Stimulated activated naive CD8-positive, alpha-beta T cell treated with anti-CD3 and anti-CD28 coated beads, Interleukin-15, amount 100 ng/mL, for 72 hours (primary cell): ENCODE data around the gene COBL.

Experiments used
- ATAC-seq: fragments of 150-1000 bp; cut with Tn5 transposase; 2 replicates; pipeline ENCODE4 v1.10.0; 2021; ENCODE audit warnings: mild to moderate bottlenecking, moderate library complexity
- DNase-seq, 2 donors: peaks; one replicate each; pipeline ENCODE4 v3.0.0; 2021 to 2022
- H3K27ac Mint-ChIP-seq, 2 donors: one replicate each; pipeline ENCODE4 v1.8.0; 2022; ENCODE audit warnings: mild to moderate bottlenecking in 2 of 2, mixed read lengths in 2 of 2, moderate library complexity in 2 of 2
- H3K27me3 Mint-ChIP-seq: one replicate; pipeline ENCODE4 v1.8.0; 2022; ENCODE audit warnings: mixed read lengths
- H3K4me1 Mint-ChIP-seq: one replicate; pipeline ENCODE4 v1.8.0; 2022; ENCODE audit warnings: mild to moderate bottlenecking, mixed read lengths
- H3K4me3 Mint-ChIP-seq, 2 donors: one replicate each; pipeline ENCODE4 v1.8.0; 2022; ENCODE audit warnings: mild to moderate bottlenecking in 2 of 2, mixed read lengths in 2 of 2, moderate library complexity in 1 of 2
- H3K9me3 Mint-ChIP-seq, 2 donors: one replicate each; pipeline ENCODE4 v1.8.0; 2022; ENCODE audit warnings: mixed read lengths in 2 of 2

COBL gene

DNA sequence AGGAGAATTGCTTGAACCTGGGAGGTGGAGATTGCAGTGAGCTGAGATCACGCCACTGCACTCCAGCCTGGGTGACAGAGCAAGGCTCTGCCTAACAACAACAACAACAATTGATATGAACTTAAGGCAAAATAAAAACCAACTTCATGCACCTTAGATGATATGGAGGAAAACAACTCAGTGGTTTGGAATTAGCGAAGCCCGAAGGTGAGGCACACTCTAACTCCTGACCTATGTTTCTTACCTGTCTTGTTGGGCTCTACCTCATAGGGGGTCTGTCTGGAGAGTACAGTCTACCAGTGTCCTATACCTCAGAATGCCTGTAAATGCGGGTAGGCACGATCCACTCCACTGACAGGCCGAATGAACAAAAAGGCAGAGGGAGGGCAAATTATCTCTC lies 24.3 kb upstream of the COBL start:
- no peak overlapping the region for H3K27ac Mint-ChIP-seq
- no peaks in the 10 kb centered on the region for H3K4me1 Mint-ChIP-seq
- no peaks in the 10 kb centered on the region for H3K9me3 Mint-ChIP-seq
- H3K27me3 Mint-ChIP-seq = peaks cover 14% of the 10 kb centered on the region
- DNase-seq (no peak), ATAC-seq (no peak)
- no peak overlapping the region for H3K4me3 Mint-ChIP-seq

DNA sequence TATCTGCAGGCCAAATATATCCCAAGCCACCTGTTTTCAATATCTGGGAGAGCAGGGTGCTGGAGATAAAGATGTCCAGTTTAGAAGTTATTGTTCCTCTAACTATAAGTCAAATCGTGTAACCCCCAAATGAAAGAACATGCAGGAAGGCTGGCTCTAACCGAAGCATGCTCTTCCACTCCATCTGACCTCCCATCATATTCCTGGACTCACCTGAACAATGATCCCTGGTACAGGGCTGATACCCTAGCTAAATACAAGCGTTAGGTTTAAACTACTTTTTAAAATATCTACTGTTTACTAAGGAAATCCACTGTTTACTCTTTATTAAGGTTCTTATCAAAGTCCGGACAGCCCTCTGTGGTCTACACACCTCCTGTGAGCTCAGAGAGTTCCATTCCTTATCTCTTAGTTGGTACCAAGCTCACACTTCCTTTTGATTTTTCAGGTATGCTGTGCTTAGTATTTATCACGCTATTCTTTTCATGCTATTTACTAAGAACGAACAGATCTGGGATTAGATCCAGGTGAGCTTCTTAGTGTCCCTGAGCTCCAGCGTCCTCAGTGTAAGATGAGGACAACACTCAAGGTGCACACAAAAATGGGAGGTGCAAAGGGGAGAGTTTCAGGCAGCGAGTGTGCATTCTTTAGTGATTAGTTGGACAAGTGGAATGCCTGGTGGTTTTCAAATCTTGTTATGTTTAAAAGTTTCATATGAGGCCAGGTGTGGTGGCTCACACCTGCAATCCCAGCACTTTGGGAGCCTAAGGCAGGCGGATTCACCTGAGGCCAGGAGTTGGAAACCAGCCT lies 23.6 kb upstream of the COBL start:
- Mint-ChIP-seq H3K27me3 (peaks cover 14% of the 10 kb centered on the region), H3K27ac (no peak overlapping the region), H3K4me3 (no peak overlapping the region), H3K4me1 (no peaks in the 10 kb centered on the region), H3K9me3 (no peaks in the 10 kb centered on the region)
- ATAC-seq = no peak
- no peak for DNase-seq

DNA sequence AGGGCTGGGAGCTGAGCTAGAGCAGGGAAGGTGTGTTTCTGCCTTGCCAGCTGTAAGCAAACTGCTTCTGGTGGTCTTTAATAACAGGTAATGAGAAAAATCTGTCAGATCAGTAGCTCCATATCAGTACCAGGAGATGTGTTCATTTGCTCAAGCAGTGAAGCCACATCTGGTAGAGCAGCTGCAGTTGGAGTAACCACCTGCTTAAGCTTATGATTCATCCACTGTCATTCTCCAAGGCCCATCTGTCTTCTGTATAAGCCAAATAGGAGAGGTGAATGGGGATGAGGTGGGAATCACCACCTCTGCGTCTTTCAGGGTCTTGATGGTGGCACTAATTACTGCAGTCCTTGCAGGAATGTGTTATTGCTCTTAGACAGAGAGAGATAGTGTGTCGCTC lies 18.4 kb upstream of the COBL start:
- H3K27me3 Mint-ChIP-seq = no peaks in the 10 kb centered on the region
- ATAC-seq = no peak
- H3K4me1 Mint-ChIP-seq = no peaks in the 10 kb centered on the region
- no peaks in the 10 kb centered on the region for H3K9me3 Mint-ChIP-seq
- no peak overlapping the region for H3K4me3 Mint-ChIP-seq
- H3K27ac Mint-ChIP-seq = no peak overlapping the region
- DNase-seq = no peak

DNA sequence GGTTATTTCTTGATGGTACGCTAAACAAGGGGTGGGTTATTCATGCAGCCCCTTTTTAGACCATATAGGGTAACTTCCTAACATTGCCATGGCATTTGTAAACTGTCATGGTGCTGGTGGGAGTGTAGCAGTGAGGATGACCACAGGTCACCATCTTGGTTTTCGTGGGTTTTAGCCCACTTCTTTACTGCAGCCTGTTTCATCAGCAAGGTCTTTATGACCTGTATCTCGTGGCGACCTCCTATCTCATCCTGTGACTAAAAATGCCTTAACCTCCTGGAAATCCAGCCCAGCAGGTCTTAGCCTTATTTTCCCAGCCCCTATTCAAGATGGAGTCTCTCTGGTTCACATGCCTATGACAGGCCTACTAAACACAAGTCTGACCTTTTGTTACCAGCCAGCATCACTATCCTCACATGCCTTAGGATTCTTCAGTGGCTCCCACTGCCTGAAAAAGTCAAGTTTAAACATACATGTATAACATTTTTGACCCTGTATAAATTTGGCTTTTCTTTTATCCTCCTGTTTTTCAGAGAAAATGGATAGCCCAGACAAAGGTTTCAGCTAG lies 13.2 kb upstream of the COBL start:
- Mint-ChIP-seq H3K4me3 (no peak overlapping the region), H3K27me3 (peaks cover 6% of the 10 kb centered on the region), H3K4me1 (no peaks in the 10 kb centered on the region), H3K27ac (no peak overlapping the region), H3K9me3 (no peaks in the 10 kb centered on the region)
- ATAC-seq = no peak
- DNase-seq = no peak

DNA sequence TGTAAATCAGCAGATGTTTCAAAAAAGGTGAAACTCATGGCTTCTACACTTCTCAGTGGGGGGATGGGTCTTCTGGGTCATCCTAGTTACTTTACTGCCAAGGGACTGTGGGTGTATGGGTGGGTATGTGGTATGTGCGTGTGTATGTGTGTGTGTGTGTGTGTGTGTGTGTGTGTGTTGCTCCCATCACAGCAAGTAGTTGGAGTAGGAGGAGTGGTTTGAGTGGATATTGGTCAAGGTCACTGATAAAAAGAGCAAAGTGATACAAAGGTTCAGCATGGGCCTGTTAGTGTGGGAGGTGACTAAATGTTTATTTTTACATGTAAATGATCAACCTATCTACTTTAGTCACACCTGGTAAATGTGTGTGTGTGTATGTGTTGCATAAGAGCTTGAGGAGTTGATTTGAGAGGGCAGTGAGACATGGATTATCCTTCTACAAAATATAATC lies 11.8 kb upstream of the COBL start:
- Mint-ChIP-seq H3K9me3 (no peaks in the 10 kb centered on the region), H3K4me3 (no peak overlapping the region), H3K4me1 (no peaks in the 10 kb centered on the region), H3K27me3 (peaks cover 6% of the 10 kb centered on the region), H3K27ac (no peak overlapping the region)
- ATAC-seq = no peak
- no peak for DNase-seq

DNA sequence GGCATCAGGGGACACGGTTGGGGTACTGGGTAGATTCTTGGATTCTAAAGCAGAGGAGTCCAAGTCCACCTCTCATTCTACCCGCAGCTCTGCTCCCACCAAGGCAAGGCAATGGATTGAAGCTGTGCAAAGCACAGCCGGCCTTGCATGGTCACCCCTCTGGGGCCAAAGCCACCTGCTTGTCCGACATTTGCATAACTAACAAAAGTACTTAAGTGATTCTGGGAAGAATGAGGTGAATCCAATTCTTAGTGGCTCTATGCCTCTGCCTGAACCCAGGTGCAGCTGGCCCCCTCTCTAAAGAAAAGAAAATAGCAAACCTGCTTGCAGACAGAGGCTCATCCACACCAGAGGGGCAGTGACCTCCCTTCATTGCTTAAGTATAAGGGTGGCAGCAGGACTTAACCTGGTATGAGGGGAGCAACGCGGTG lies 10.7 kb upstream of the COBL start:
- peak overlapping the region in 1 of 2 donors; percentile 36 for H3K27ac Mint-ChIP-seq
- DNase-seq (no peak), ATAC-seq (no peak)

DNA sequence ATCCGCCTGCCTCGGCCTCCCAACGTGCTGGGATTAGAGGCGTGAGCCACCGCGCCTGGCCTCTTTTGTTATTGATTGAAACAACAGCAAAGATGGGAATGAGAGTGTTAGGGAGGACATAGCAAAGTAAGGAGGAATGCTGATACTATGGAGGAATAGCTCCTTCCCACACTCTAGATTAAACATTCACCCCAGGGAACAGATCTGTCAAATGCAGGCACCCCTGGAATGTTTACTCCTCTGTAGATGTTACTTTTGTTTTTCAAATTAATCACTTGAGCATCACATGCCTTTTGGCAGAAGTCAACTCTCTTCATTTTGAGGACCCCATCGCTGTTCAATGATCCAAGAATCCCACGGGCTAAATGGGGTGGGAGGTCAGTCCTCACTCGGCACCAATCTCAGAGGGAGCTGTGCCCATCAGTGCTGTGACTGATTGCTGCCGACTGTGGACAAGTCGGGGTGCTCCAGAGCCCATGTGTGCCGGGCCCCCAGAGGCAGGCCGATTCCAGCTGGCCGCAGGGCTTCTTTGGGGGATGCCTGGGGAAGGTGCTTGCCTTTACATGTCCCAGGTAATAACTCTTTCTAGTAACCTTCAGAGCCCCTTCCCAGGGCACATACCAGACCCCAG lies 10.2 kb upstream of the COBL start:
- Mint-ChIP-seq H3K27me3 (peaks cover 6% of the 10 kb centered on the region), H3K4me1 (no peaks in the 10 kb centered on the region), H3K9me3 (no peaks in the 10 kb centered on the region), H3K4me3 (no peak overlapping the region), H3K27ac (no peak overlapping the region)
- ATAC-seq (no peak), DNase-seq (no peak)

More for the DNA sequence above, 10.7 kb upstream of the COBL start:
- no peaks in the 10 kb centered on the region for H3K9me3 Mint-ChIP-seq
- H3K4me3 Mint-ChIP-seq = no peak overlapping the region
- no peaks in the 10 kb centered on the region for H3K4me1 Mint-ChIP-seq
- peaks cover 6% of the 10 kb centered on the region for H3K27me3 Mint-ChIP-seq

DNA sequence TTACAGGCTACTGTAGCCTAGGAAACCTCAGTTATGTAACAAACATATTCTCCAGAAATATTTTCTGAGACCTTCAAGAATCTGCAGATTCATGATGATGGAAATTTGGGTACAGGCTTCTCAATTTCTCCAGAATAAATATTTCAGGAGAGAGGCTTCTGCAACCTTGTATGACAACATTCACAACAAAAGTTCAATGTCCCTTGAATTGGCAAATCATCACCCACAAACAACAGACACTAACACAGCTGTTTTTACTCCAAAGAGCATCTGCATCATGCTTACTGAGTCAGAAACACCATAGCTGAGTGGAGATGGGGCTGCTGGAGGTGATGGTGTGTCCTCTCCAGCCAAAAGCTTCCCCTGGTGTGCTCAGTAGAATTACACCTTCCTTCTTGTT lies 9.3 kb upstream of the COBL start:
- no peaks in the 10 kb centered on the region for H3K4me1 Mint-ChIP-seq
- H3K4me3 Mint-ChIP-seq = no peak overlapping the region
- ATAC-seq (no peak), DNase-seq (no peak)
- no peaks in the 10 kb centered on the region for H3K9me3 Mint-ChIP-seq
- H3K27ac Mint-ChIP-seq = no peak overlapping the region
- peaks cover 6% of the 10 kb centered on the region for H3K27me3 Mint-ChIP-seq

DNA sequence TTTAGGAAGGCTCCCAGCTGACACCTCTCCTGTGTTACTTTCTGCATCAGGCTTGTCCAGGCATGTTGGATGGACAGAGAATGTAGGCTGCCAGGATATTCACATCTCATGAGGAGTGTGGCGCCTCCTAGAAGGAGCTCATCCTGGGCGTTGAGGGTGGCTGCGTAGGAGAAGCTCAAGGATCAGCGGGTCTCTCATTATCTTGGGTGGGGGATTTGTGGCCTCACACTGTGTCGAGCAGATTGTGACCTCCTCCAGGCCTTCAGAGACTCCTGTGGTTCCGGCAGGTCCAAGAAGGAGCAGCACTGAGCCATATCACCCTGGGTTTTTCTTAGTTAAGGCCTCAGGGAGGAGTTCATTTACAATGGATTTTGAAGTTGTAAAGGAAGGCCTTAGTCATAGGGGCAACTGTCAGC lies 8.7 kb upstream of the COBL start:
- peak overlapping the region in 1 of 2 donors; percentile 9 for H3K27ac Mint-ChIP-seq
- no peak for DNase-seq
- peaks cover 6% of the 10 kb centered on the region for H3K27me3 Mint-ChIP-seq
- ATAC-seq = no peak
- no peaks in the 10 kb centered on the region for H3K4me1 Mint-ChIP-seq
- no peaks in the 10 kb centered on the region for H3K9me3 Mint-ChIP-seq
- no peak overlapping the region for H3K4me3 Mint-ChIP-seq

DNA sequence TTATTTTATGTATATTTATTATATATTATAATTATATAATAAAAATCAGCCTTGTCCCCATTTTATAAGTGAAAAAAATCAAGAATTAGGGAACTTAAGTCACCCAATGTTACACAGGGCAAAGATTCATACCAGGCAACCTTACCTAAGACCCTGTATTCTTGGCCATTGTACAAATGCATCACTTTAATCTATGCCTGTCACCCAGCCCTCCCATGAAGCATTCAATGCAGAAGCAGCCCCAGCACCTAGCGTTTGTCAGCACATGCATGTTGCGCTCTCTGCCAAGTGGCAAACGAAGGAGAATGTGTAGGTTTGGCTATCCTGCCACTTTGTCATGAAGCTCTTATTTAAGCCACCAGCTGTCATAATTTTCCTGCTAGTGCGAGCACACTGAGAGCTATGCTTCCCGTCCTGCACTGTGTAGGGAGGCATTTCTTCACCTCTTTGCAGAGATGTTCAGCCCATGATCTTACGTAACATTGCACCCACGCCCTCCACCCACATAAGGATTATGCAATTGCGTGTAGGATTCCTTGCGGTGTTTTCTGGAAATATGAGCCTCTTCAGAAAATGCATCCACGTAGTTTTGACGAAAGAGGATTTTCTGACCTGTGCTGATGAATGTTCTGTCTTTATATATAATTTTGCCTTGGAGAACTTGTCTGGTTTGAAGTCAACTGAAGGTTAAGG lies 7.7 kb upstream of the COBL start:
- H3K9me3 Mint-ChIP-seq = no peaks in the 10 kb centered on the region
- no peaks in the 10 kb centered on the region for H3K4me1 Mint-ChIP-seq
- peaks cover 11% of the 10 kb centered on the region for H3K27me3 Mint-ChIP-seq
- no peak overlapping the region for H3K4me3 Mint-ChIP-seq
- no peak for DNase-seq
- H3K27ac Mint-ChIP-seq = no peak overlapping the region
- ATAC-seq = no peak

DNA sequence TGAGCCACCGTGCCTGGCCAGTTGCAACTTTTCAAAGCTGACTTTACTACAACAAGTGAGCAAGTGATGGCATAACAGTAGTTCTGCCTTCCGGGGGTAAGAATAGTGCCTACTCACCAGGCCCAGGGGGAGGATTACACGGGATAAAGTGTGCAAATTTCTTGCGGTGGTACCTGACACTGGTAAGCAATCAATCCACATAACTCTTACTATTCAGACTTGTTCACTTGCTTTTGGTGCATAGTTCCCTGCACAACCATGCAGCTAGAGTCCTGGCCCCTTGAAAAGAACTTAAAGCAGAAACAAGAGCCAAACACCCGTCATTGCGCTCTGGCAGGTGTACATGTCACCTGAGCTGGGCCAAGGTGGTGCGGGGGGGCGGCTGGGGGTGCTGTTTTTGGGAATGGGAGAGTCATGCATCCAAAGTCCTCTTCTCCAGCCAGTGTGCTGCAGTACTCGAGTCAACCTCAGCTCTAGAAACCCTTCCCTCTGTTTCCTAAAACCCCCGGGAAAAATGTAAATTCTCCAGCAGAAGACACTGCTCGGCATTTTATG lies 5.4 kb upstream of the COBL start:
- Mint-ChIP-seq H3K9me3 (no peaks in the 10 kb centered on the region), H3K27ac (no peak overlapping the region), H3K27me3 (peaks cover 28% of the 10 kb centered on the region), H3K4me3 (no peak overlapping the region), H3K4me1 (peaks cover 9% of the 10 kb centered on the region)
- ATAC-seq (no peak), DNase-seq (no peak)

DNA sequence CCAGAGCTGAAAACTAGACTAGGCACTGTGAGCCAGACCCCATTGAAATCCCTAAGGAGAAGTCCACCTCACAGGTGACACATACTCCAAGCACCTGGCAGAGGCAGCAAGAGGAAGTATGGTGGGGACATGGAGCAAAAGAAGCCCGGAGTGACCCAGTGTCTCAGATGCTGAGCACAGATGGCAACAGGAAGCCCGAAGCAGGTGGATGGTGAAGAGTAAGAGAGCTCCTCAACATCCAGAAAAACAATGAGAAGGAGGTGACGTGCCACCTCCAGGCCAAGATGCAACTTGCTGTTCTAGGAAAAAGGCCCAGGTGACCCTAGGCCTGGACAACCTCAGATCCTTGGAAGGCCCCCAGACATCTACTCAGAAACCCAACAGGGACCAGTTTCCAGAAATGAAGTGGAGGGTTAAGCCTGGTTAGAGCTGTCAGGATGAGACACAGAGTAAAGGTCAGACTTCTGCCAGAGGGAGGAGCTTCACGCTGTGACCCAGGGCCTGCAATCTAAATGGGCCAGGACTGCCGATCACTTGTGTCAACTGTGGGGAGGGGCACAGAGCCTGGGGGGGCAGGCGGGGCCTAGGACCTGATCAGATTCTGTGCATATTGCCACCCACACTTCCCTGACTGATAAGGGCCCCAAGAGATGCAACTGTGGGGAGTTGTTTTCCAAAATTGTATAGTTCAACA lies 2.4 kb upstream of the COBL start:
- DNase-seq (no peak), ATAC-seq (no peak)
- H3K9me3 Mint-ChIP-seq = no peaks in the 10 kb centered on the region
- peaks cover 14% of the 10 kb centered on the region for H3K4me1 Mint-ChIP-seq
- H3K27me3 Mint-ChIP-seq = peaks cover 58% of the 10 kb centered on the region
- H3K4me3 Mint-ChIP-seq = no peak overlapping the region
- H3K27ac Mint-ChIP-seq = no peak overlapping the region

DNA sequence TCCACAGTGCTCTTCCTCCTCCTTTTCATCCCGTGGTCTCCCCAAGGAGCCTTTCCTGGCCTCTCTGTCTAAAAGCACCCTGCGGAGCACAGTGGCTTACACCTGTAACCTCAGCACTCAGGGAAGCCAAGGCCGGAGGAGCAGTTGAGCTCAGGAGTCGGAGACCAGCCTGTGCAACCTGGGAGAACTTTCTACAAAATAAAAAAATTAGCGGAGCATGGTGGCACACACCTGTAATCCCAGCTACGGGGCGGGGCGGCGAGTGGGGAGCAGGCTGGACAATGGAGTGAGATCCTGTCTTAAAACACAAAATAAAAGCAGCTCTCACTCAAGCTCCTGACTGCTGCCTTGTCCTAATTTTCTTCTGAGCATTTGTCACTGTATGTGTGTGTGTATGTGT lies 1.4 kb upstream of the COBL start:
- DNase-seq (no peak), ATAC-seq (no peak)
- Mint-ChIP-seq H3K4me3 (peak overlapping the region in 1 of 2 donors; percentile 39), H3K27me3 (peaks cover 65% of the 10 kb centered on the region), H3K27ac (no peak overlapping the region), H3K9me3 (no peaks in the 10 kb centered on the region), H3K4me1 (peaks cover 14% of the 10 kb centered on the region)

DNA sequence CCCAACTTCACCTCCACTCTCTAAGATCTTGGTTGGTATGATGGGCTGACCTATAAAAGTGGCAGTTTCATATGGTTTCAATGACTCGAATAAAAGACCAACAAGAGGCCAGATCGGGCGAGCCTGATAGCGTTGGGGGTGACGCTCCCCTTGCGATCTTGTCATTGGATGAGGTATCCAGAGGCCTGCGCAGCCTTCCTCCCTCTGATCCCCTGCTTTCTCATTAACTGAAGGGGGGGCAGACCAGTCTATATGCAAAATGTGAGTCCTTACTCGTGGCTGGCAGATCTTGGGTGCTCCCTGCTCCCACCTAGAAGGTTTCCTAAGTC lies 937 bp upstream of the COBL start:
- H3K9me3 Mint-ChIP-seq = no peaks in the 10 kb centered on the region
- peaks cover 14% of the 10 kb centered on the region for H3K4me1 Mint-ChIP-seq
- no peak for ATAC-seq
- H3K27ac Mint-ChIP-seq = no peak overlapping the region
- DNase-seq = no peak
- peak overlapping the region; percentile 39 to 61 for H3K4me3 Mint-ChIP-seq
- peaks cover 65% of the 10 kb centered on the region for H3K27me3 Mint-ChIP-seq

DNA sequence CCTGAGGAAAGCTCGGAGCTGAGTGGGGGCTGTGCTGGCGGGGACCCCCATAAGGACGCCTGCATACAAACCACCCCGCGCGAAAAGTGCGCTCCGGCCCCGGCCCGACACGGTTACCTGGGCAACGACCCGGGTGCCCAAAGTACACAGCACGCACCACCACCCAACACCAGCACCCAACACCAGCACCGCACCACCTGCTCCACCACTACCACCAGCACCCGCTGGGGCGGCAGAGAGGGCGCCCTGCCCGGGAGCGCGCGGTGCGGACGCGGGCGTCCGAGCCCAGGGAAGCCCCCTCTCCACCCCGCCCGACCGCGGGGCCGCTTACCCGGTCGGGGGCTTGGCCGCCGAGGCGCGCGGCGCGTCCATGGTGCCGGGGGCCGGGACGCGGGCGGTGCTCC lies 345 bp downstream of the COBL start:
- DNase-seq = no peak
- peak; percentile 77 for ATAC-seq
- H3K27me3 Mint-ChIP-seq = peaks cover 65% of the 10 kb centered on the region
- H3K9me3 Mint-ChIP-seq = no peaks in the 10 kb centered on the region
- peak overlapping the region; percentile 29 to 64 for H3K4me3 Mint-ChIP-seq
- H3K27ac Mint-ChIP-seq = no peak overlapping the region
- peaks cover 14% of the 10 kb centered on the region for H3K4me1 Mint-ChIP-seq
